H1 (cell line): ENCODE data around the gene PPP6R1. TPM values are rescaled to one million over a fixed set of nuclear protein-coding genes. Genes with fewer than 3 reads are reported as not detected.

Experiments used
- CHD2 ChIP-seq: IDR thresholded peaks from 2 replicates; pipeline ENCODE4 v1.6.1; 2012; ENCODE audit warnings: low read length, improper control_type of control experiment
- EGR1 ChIP-seq: IDR thresholded peaks from 2 replicates; pipeline ENCODE4 v1.6.1; 2011; ENCODE audit warnings: low read depth, low read length, borderline replicate concordance
- polyA plus RNA-seq, 7 experiments: library from polyadenylated mRNA; depleted of rRNA in 3 of 7; stranded (reverse) in 5 of 7; unstranded in 2 of 7; fragments of >200 nt in 5 of 7; fragments of 200-250 nt in 2 of 7; gene quantifications; 1 replicate in 5 of 7; 2 replicates in 1 of 7; 4 replicates in 1 of 7; pipeline versions ENCODE4 v1.2.1 to v1.2.3, GENCODE V29; 2011 to 2013; ENCODE audit warnings: missing spikeins in 2 of 7, mixed read lengths in 2 of 7
- total RNA-seq: library from RNA; stranded (reverse); fragmentation: NEBNext Ultra II Directional; extraction: Animal tissue kit (Norgen Biotek cat#: 25700); gene quantifications from 2 replicates; pipeline ENCODE4 v1.2.1, GENCODE V29; 2021
- TF ChIP-seq, protein P1 (sequence below): fragments of 300-600 bp; sonication (generic); IDR thresholded peaks from 2 replicates; pipeline ENCODE4 v1.7.1; 2012; ENCODE audit warnings: low read length, moderate library complexity, mild to moderate bottlenecking, inconsistent platforms; ENCODE audit not compliant: insufficient replicate concordance
- TF ChIP-seq, protein P2 (sequence below): IDR thresholded peaks from 2 replicates; pipeline ENCODE4 v1.6.1; 2011; ENCODE audit warnings: low read depth, mild to moderate bottlenecking, low read length; ENCODE audit not compliant: insufficient read depth

The PPP6R1 gene
- total and polyA plus RNA-seq, 2 of the 8 experiments (the other 6 are each of a cell fraction or from before 2014, with no cell fraction given): 36.4 to 74.4 TPM

DNA sequence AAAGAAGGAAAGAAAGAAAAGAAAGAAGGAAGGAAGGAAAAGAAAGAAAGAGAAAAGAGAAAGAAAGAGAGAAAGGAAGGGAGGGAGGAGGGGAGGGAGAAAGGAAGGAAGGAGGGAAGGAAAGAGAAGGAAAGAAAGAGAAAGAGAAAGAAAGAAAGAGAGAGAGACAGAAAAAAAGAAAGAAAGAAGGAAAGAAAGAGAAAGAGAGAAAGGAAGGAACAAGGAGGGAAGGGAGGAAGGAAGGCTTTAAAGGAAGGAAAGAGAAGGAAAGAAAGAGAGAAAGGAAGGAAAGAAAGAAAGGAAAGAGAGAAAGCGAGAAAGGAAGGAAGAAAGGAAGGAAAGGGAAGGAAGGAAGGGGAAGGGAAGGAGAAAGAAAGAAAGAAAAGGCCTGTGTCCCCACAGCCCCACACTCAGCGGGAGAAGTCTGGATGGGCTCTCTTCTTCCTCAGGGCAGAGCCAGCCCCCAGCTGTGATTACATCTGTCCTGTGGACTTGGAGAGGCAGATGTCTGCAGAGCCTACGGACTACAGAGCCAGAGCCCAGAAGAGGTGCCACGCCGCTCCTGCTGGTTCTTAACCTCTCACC is 59.1 kb downstream of the PPP6R1 start (continued):
- TF ChIP-seq, protein P1, sequence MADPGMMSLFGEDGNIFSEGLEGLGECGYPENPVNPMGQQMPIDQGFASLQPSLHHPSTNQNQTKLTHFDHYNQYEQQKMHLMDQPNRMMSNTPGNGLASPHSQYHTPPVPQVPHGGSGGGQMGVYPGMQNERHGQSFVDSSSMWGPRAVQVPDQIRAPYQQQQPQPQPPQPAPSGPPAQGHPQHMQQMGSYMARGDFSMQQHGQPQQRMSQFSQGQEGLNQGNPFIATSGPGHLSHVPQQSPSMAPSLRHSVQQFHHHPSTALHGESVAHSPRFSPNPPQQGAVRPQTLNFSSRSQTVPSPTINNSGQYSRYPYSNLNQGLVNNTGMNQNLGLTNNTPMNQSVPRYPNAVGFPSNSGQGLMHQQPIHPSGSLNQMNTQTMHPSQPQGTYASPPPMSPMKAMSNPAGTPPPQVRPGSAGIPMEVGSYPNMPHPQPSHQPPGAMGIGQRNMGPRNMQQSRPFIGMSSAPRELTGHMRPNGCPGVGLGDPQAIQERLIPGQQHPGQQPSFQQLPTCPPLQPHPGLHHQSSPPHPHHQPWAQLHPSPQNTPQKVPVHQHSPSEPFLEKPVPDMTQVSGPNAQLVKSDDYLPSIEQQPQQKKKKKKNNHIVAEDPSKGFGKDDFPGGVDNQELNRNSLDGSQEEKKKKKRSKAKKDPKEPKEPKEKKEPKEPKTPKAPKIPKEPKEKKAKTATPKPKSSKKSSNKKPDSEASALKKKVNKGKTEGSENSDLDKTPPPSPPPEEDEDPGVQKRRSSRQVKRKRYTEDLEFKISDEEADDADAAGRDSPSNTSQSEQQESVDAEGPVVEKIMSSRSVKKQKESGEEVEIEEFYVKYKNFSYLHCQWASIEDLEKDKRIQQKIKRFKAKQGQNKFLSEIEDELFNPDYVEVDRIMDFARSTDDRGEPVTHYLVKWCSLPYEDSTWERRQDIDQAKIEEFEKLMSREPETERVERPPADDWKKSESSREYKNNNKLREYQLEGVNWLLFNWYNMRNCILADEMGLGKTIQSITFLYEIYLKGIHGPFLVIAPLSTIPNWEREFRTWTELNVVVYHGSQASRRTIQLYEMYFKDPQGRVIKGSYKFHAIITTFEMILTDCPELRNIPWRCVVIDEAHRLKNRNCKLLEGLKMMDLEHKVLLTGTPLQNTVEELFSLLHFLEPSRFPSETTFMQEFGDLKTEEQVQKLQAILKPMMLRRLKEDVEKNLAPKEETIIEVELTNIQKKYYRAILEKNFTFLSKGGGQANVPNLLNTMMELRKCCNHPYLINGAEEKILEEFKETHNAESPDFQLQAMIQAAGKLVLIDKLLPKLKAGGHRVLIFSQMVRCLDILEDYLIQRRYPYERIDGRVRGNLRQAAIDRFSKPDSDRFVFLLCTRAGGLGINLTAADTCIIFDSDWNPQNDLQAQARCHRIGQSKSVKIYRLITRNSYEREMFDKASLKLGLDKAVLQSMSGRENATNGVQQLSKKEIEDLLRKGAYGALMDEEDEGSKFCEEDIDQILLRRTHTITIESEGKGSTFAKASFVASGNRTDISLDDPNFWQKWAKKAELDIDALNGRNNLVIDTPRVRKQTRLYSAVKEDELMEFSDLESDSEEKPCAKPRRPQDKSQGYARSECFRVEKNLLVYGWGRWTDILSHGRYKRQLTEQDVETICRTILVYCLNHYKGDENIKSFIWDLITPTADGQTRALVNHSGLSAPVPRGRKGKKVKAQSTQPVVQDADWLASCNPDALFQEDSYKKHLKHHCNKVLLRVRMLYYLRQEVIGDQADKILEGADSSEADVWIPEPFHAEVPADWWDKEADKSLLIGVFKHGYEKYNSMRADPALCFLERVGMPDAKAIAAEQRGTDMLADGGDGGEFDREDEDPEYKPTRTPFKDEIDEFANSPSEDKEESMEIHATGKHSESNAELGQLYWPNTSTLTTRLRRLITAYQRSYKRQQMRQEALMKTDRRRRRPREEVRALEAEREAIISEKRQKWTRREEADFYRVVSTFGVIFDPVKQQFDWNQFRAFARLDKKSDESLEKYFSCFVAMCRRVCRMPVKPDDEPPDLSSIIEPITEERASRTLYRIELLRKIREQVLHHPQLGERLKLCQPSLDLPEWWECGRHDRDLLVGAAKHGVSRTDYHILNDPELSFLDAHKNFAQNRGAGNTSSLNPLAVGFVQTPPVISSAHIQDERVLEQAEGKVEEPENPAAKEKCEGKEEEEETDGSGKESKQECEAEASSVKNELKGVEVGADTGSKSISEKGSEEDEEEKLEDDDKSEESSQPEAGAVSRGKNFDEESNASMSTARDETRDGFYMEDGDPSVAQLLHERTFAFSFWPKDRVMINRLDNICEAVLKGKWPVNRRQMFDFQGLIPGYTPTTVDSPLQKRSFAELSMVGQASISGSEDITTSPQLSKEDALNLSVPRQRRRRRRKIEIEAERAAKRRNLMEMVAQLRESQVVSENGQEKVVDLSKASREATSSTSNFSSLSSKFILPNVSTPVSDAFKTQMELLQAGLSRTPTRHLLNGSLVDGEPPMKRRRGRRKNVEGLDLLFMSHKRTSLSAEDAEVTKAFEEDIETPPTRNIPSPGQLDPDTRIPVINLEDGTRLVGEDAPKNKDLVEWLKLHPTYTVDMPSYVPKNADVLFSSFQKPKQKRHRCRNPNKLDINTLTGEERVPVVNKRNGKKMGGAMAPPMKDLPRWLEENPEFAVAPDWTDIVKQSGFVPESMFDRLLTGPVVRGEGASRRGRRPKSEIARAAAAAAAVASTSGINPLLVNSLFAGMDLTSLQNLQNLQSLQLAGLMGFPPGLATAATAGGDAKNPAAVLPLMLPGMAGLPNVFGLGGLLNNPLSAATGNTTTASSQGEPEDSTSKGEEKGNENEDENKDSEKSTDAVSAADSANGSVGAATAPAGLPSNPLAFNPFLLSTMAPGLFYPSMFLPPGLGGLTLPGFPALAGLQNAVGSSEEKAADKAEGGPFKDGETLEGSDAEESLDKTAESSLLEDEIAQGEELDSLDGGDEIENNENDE: no peak
- TF ChIP-seq EGR1 (no peak), CHD2 (no peak)
- TF ChIP-seq, protein P2, sequence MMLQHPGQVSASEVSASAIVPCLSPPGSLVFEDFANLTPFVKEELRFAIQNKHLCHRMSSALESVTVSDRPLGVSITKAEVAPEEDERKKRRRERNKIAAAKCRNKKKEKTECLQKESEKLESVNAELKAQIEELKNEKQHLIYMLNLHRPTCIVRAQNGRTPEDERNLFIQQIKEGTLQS: no peak
